ENCODE data around the gene PDE6A. TPM values are rescaled to one million over a fixed set of nuclear protein-coding genes. Genes with fewer than 3 reads are reported as not detected.

The PDE6A gene
- total and polyA plus RNA-seq, 2 donors (not counting 3 experiments of a cell fraction or from before 2014, with no cell fraction given) = not detected

GRCh38 chr5:149832636-149833035, 112.0 kb downstream of the PDE6A start:
- Histone ChIP-seq H3K9me3 (replicated peaks; ENCODE audit: control insufficient read depth, insufficient read depth, low read length) (no peaks in the 10 kb centered on the region), H3K27ac (ENCODE audit: insufficient read depth, low read depth, low read length) (no peak overlapping the region), H3K36me3 (ENCODE audit: control insufficient read depth in 2 of 2, extremely low read depth in 1 of 2, insufficient read depth in 2 of 2, low read length in 2 of 2) (no peaks in the 10 kb centered on the region), H2AFZ (ENCODE audit: low read depth, low read length) (no peak overlapping the region), H4K20me1 (replicated peaks; ENCODE audit: control insufficient read depth, extremely low read depth, insufficient read depth, low read length) (no peaks in the 10 kb centered on the region), H3K4me3 (replicated peaks in 1 of 3; ENCODE audit: insufficient read depth in 1 of 3, low read depth in 1 of 3, low read length in 3 of 3) (no peak overlapping the region), H3K4me1 (ENCODE audit: control insufficient read depth, extremely low read depth, insufficient read depth, low read length) (no peaks in the 10 kb centered on the region), H3K79me2 (ENCODE audit: control insufficient read depth, insufficient read depth, low read length) (no peaks in the 10 kb centered on the region), H3K9ac (replicated peaks; ENCODE audit: extremely low read depth, insufficient read depth, low read length) (no peak overlapping the region), H3K4me2 (ENCODE audit: insufficient read depth, low read length) (no peak overlapping the region), H3K27me3 (ENCODE audit: control insufficient read depth in 2 of 2, insufficient read depth in 2 of 2, low read length in 2 of 2) (no peaks in the 10 kb centered on the region), H3K9me1 (replicated peaks; ENCODE audit: control insufficient read depth, extremely low read depth, insufficient read depth, low read length) (no peaks in the 10 kb centered on the region)
- ChIA-PET CTCF (interaction anchor here (1.3 to 19.7 kb wide), 11 partner anchors 12 to 384 kb away, joined by 3 to 639 read pairs (median 65); partner anchors contain the start of gene SLC26A2), POLR2A (no interaction called here)
- DNase-seq (ENCODE audit: low read depth, low spot score) = no peak
- intact Hi-C loops (cut with micrococcal nuclease) = no loop called here
- dilution Hi-C loops (cut with MboI; ENCODE audit: extremely low pct_ligation_motif_present, low sequenced_read_pairs) = no loop called here
- no TSS peak for BruUV-seq (replicated peaks)
- TF ChIP-seq GATA2 (IDR thresholded peaks at IDR 0.05; ENCODE audit: insufficient read depth, insufficient read length, low read depth, low read length) (no peak), EZH2 (IDR thresholded peaks at IDR 0.05; ENCODE audit: borderline replicate concordance, low read depth, low read length, severe bottlenecking) (no peak), FOS (IDR thresholded peaks at IDR 0.05; ENCODE audit: borderline replicate concordance, insufficient read depth, low read length) (no peak), CTCF (IDR thresholded peaks at IDR 0.05; ENCODE audit: extremely low read depth in 1 of 2, insufficient read depth in 1 of 2, low read depth in 1 of 2, low read length in 2 of 2) (no peak), MAX (IDR thresholded peaks at IDR 0.05; ENCODE audit: insufficient read depth, insufficient read length) (no peak), JUN (IDR thresholded peaks at IDR 0.05; ENCODE audit: borderline replicate concordance, insufficient read depth, insufficient read length, low read depth) (no peak), POLR2AphosphoS5 (IDR thresholded peaks at IDR 0.05; ENCODE audit: insufficient read depth, low read depth, low read length) (no peak), POLR2A (IDR thresholded peaks at IDR 0.05; ENCODE audit: low read depth, low read length) (no peak), MYC (IDR thresholded peaks at IDR 0.05; ENCODE audit: low read depth, low read length) (no peak)
- FAIRE-seq = no peak
